MCF 10A (cell line): ENCODE data around the gene C1QTNF6. TPM values are rescaled to one million over a fixed set of nuclear protein-coding genes. Genes with fewer than 3 reads are reported as not detected.

ENCODE experiments used
- BruUV-seq: library from RNA; stranded (reverse); fragments of 400-500 nt; replicated peaks from 2 replicates; lab custom pipeline; 2021; lab: Mats Ljungman, UMichigan
- CTCF ChIA-PET: fragments of 300-600 bp; sonication (Branson Sonifier 250); formaldehyde crosslinking; extraction: SDS; loops from one replicate; lab custom pipeline; 2021; ENCODE audit warnings: antibody characterized with exemption, inconsistent platforms; lab: Yijun Ruan, JAX
- POLR2A ChIA-PET: fragments of 300-600, 350-650 bp; sonication (Branson Sonifier 250); formaldehyde crosslinking; extraction: SDS; loops from one replicate; lab custom pipeline; 2020; ENCODE audit warnings: antibody characterized with exemption, inconsistent platforms; lab: Yijun Ruan, JAX
- DNase-seq: peaks from one replicate; pipeline ENCODE4 v3.0.0-alpha.2; 2018; ENCODE audit not compliant: unreplicated experiment
- H3K27ac Mint-ChIP-seq: one replicate; pipeline ENCODE4 v1.8.0; 2022; ENCODE audit warnings: mild to moderate bottlenecking, low read depth, mixed read lengths; ENCODE audit not compliant: unreplicated experiment
- H3K27me3 Mint-ChIP-seq: one replicate; pipeline ENCODE4 v1.8.0; 2022; ENCODE audit warnings: mixed read lengths; ENCODE audit not compliant: insufficient read depth, unreplicated experiment
- H3K36me3 Mint-ChIP-seq: one replicate; pipeline ENCODE4 v1.8.0; 2022; ENCODE audit warnings: mild to moderate bottlenecking, moderate library complexity, mixed read lengths; ENCODE audit not compliant: insufficient read depth, unreplicated experiment
- H3K4me1 Mint-ChIP-seq: one replicate; pipeline ENCODE4 v1.8.0; 2022; ENCODE audit warnings: mixed read lengths; ENCODE audit not compliant: insufficient read depth, unreplicated experiment
- H3K4me3 Mint-ChIP-seq: one replicate; pipeline ENCODE4 v1.8.0; 2022; ENCODE audit warnings: mild to moderate bottlenecking, moderate library complexity, mixed read lengths; ENCODE audit not compliant: unreplicated experiment
- H3K9me3 Mint-ChIP-seq: one replicate; pipeline ENCODE4 v1.8.0; 2022; ENCODE audit warnings: mixed read lengths; ENCODE audit not compliant: unreplicated experiment
- CTCF ChIP-seq: fragments of 200-600 bp; IDR thresholded peaks from one replicate; pipeline ENCODE4 v1.8.0; 2022; ENCODE audit warnings: antibody characterized with exemption, mild to moderate bottlenecking; ENCODE audit not compliant: unreplicated experiment
- intact Hi-C: fragments of 100-400 bp; cut with micrococcal nuclease; formaldehyde crosslinking; loops from 2 replicates; pipeline ENCODE4 v1.14.1; 2022
- total RNA-seq: library from RNA; stranded (reverse); gene quantifications from 2 replicates; pipeline ENCODE4 v1.2.3, GENCODE V29; 2022

C1QTNF6 gene
- total RNA-seq, 1 experiment from 2014 or later: 6.6 TPM

GRCh38 chr22:37183432-37184379 is 4.3 kb downstream of the C1QTNF6 start:
- DNase-seq: no peak
- intact Hi-C loops: no loop called here
- Mint-ChIP-seq H3K4me1 (peaks cover 21% of the 10 kb centered on the region), H3K36me3 (peaks cover 17% of the 10 kb centered on the region), H3K27me3 (no peaks in the 10 kb centered on the region), H3K27ac (peak overlapping the region; percentile 35), H3K9me3 (no peaks in the 10 kb centered on the region), H3K4me3 (no peak overlapping the region)
- ChIA-PET POLR2A (interaction anchor here (0.6 to 0.7 kb wide), 4 partner anchors 150 to 1226 kb away, joined by 3 read pairs; no protein-coding TSS in a partner anchor), CTCF (interaction anchor here (0.7 to 1.3 kb wide), 6 partner anchors 14 to 225 kb away, joined by 3 to 6 read pairs (median 4); no protein-coding TSS in a partner anchor)
- TF ChIP-seq CTCF: no peak
- no TSS peak for BruUV-seq

DNA sequence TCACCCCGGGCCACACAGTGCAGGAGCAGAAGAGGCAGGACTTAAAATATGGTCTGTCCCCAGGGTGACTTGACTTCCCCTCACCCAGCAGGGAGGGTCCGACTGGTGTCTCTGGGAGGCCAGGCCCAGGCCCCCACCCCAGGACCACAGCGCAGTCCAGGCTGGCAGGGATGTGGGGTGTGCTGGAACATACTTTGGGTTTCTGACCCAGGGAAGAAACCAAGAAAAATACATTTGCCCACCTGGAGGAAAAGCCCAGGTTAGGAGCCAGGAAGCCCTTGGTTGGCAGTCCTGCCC is 5.2 kb downstream of the C1QTNF6 start:
- no TSS peak for BruUV-seq
- ChIA-PET CTCF (interaction anchor here (0.7 to 1.3 kb wide), 3 partner anchors 16 to 17 kb away, joined by 4 to 6 read pairs (median 5); no protein-coding TSS in a partner anchor), POLR2A (no interaction called here)

DNA sequence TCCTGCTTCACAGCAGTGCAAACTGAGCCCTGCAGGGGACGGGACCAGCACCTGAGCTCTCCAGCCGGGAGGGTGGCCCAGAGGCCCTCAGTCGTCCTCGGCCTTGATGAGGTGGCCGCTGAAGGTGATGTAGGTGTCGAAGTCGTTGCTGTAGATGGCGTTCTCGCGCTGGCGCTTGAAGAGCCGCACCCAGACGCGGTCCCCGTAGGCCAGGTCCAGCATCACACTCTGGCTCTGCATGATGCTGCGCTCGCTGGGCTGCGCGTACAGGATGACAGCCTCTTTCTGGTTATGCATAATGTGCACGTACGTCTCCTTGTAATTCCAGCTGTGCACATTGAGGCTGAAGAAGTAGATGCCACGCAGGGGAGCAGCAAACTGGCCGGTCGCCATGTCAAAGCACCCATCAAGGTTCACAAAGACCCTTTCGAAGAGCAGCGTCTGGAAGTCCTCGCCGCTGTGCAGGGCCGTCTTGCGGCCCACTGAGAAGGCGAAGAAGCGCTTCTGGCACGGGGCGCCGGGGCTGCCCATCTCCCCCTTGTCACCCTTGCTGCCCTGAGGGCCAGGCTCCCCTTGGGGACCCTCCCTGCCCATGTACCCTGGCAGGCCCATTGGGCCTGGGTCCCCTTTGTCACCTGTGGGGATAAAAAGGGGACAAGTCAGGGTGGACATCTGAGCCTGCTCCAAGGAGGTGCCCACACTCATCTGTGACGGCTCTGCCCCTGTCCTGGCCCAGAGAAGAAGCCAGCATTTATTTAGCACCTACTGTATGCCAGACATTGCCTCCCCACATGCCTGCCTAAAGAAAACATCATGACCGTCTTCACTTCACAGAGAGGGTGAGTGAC is 5.7 kb downstream of the C1QTNF6 start:
- Mint-ChIP-seq H3K4me3 (no peak overlapping the region), H3K27me3 (no peaks in the 10 kb centered on the region), H3K27ac (no peak overlapping the region), H3K36me3 (peaks cover 12% of the 10 kb centered on the region), H3K4me1 (peaks cover 24% of the 10 kb centered on the region), H3K9me3 (no peaks in the 10 kb centered on the region)
- intact Hi-C loops: no loop called here
- no peak for TF ChIP-seq CTCF
- no TSS peak for BruUV-seq
- DNase-seq: no peak
- ChIA-PET CTCF (no interaction called here), POLR2A (interaction anchor here (1.0 kb wide), 1 partner anchor 10 kb away, joined by 4 read pairs; no protein-coding TSS in a partner anchor)

More for the DNA sequence above, 5.2 kb downstream of the C1QTNF6 start:
- no peak for DNase-seq
- no peak overlapping the region for H3K4me3 Mint-ChIP-seq
- no peaks in the 10 kb centered on the region for H3K9me3 Mint-ChIP-seq
- intact Hi-C loops: no loop called here
- no peak overlapping the region for H3K27ac Mint-ChIP-seq
- peaks cover 16% of the 10 kb centered on the region for H3K36me3 Mint-ChIP-seq
- TF ChIP-seq CTCF: no peak
- peaks cover 23% of the 10 kb centered on the region for H3K4me1 Mint-ChIP-seq
- H3K27me3 Mint-ChIP-seq: no peaks in the 10 kb centered on the region
